ENCODE measurements around the gene TIA1. TPM values are rescaled to one million over a fixed set of nuclear protein-coding genes. Genes with fewer than 3 reads are reported as not detected.
"Not testable (repeated sequence)": the region's sequence is repeated elsewhere in the genome, so short reads cannot be mapped to it uniquely, and the experiment has no call there.

TIA1 gene, protein sequence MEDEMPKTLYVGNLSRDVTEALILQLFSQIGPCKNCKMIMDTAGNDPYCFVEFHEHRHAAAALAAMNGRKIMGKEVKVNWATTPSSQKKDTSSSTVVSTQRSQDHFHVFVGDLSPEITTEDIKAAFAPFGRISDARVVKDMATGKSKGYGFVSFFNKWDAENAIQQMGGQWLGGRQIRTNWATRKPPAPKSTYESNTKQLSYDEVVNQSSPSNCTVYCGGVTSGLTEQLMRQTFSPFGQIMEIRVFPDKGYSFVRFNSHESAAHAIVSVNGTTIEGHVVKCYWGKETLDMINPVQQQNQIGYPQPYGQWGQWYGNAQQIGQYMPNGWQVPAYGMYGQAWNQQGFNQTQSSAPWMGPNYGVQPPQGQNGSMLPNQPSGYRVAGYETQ
- total RNA-seq (2021; ENCODE audit: unreplicated experiment) (94.1 TPM), Bru-seq, nascent RNA (percentile 94 among the genes with signal in this experiment), BruChase-seq, experiment 1, labeled RNA remaining after a 6-hour chase (percentile 92 among the genes with signal in this experiment), BruChase-seq, experiment 2, labeled RNA remaining after a 2-hour chase (percentile 97 among the genes with signal in this experiment)
- 63.6 and 72.4 TPM in 2 replicates for polyA plus RNA-seq (2012)
- long read RNA-seq, full-length matches to known transcripts = 22 of 54 reads
- long read RNA-seq, partial matches to known transcripts = 3 of 54 reads
- long read RNA-seq, other reads (novel, unspliced or antisense) = 29 of 54 reads

DNA sequence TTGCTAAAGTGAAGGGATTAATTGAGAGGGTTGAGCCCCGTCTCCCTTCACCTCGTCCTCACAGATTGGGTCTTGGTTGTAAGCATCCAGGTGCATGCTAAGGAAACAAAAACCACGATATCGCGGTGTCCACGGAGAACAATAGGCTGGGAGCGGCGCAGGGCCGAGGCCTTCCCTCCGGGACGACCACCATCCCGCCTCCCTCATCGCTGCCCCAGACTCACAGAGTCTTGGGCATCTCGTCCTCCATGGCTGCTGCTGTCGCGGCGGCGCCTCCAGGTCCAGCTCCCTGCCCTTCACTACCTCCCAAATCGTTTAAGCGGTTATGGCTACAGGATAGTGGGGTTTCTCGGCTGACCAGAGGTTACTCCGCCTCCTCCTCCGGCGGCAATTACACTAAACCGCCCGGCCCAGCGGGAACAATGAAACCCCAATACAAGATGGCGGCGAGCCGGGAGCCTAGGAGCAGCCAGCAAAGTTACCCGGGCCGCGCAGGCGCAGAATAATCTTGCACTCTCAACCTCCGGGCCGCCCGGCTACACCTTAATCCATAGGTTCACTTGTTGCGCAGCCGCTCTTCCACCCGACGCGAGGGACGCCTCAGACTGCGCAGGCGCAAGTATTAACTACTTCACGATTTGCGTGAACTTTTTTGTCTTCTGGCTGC lies at the start of gene TIA1:
TSS of gene TIA1 (minus strand) at position 448 of the 667 bp plus-strand sequence. CDS start at position 250, 198 bp downstream.
- H3K9me3 ChIP-seq (ENCODE audit: control insufficient read depth in 1 of 2, insufficient read depth in 1 of 2, low read depth in 1 of 2, low read length in 2 of 2) = no peaks in the 10 kb centered on the region
- ATAC-seq (peak; percentile 94), DNase-seq (ENCODE audit: low read depth, low spot score) (peak; percentile 96)
- H3K27me3 ChIP-seq (ENCODE audit: insufficient read depth, low read length) = no peaks in the 10 kb centered on the region
- H3K27ac ChIP-seq (ENCODE audit: low read depth, low read length) = peak within 1 kb of the TSS; percentile 89
- H3K36me3 ChIP-seq (ENCODE audit: control insufficient read depth in 1 of 2, insufficient read depth in 2 of 2, low read length in 2 of 2) = no peaks in the 10 kb centered on the region
- H3K4me2 ChIP-seq (ENCODE audit: low read length) = peak within 1 kb of the TSS; percentile 78
- ChIA-PET RAD21 (ENCODE audit: low non-redundant PET in 1 of 2, low total read pairs in 2 of 2, uncharacterized antibody in 2 of 2, unreplicated experiment in 2 of 2) (no interaction called here), POLR2A (interaction anchor here (1.3 to 1.7 kb wide), 2 partner anchors 10 to 45 kb away, joined by 7 to 9 read pairs; partner anchors contain the start of genes PCYOX1 and SNRPG), CTCF (interaction anchor here (1.5 kb wide), 1 partner anchor 45 kb away, joined by 3 read pairs; the partner anchor contains the start of gene SNRPG)
- H3K9me2 ChIP-seq (ENCODE audit: insufficient read depth) = no peaks in the 10 kb centered on the region
- H3K79me2 ChIP-seq (ENCODE audit: insufficient read depth, low read length) = peaks cover 51% of the 10 kb centered on the region
- TF ChIP-seq SIN3A (IDR thresholded peaks at IDR 0.05; ENCODE audit: low read depth) (peak; percentile 55; the same call in 1 of the 2 replicates), POLR2A (IDR thresholded peaks at IDR 0.05; ENCODE audit: borderline replicate concordance, extremely low read depth, insufficient read depth, insufficient read length) (peak; percentile 48), YY1 (IDR thresholded peaks at IDR 0.05; ENCODE audit: extremely low read depth, insufficient replicate concordance, low read depth, low read length) (peak; percentile 94), ZFX (IDR thresholded peaks at IDR 0.05) (peak; percentile 70; the same call in 1 of the 2 replicates), ZNF274 (IDR thresholded peaks at IDR 0.05; ENCODE audit: low read depth, low read length) (no peak), POLR2AphosphoS5 (IDR thresholded peaks at IDR 0.05; ENCODE audit: low read depth, low read length) (peak; percentile 94)
- TF ChIP-seq, protein P1, sequence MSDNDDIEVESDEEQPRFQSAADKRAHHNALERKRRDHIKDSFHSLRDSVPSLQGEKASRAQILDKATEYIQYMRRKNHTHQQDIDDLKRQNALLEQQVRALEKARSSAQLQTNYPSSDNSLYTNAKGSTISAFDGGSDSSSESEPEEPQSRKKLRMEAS (IDR thresholded peaks at IDR 0.05) = no peak
- peak within 1 kb of the TSS; percentile 94 for H3K9ac ChIP-seq (ENCODE audit: low read length)
- H3K4me3 ChIP-seq (replicated peaks in 1 of 2; ENCODE audit: low read depth in 1 of 2, low read length in 2 of 2) = peak within 1 kb of the TSS; percentile 85 to 94
- no peaks in the 10 kb centered on the region for H4K20me1 ChIP-seq (ENCODE audit: insufficient read depth)
- TSS peak; percentile 75 for BruUV-seq (replicated peaks)
- peaks cover 10 to 18% of the 10 kb centered on the region in 2 experiments; a peak in 3 of 4 replicates for H3K4me1 ChIP-seq (ENCODE audit: control insufficient read depth in 1 of 2, insufficient read depth in 2 of 2, low read length in 2 of 2)
- peak within 1 kb of the TSS; percentile 91 for H2AFZ ChIP-seq (ENCODE audit: low read depth, low read length, poor library complexity, severe bottlenecking)
- intact Hi-C loops (cut with micrococcal nuclease) = loop anchor here (1.0 to 5.0 kb wide), 3 partner anchors 56 to 336 kb away; partner anchors contain the start of genes C2orf42 and PCBP1

DNA sequence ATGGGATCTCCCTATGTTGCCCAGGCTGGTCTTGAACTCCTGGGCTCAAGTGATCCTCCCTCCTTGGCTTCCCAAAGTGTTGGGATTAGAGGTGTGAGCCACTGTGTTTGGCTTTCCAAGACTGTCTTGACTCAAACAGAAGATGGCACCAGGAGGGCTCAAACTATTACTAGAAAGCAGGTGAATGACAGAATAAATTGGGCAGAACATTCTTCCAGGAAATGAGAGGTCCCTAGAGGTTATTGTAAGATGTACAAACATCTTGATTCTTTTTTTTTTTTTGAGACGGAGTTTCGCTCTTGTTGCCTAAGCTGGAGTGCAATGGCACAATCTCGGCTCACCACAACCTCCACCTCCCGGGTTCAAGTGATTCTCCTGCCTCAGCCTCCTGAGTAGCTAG lies 49.4 kb upstream of the TIA1 start:
- Histone ChIP-seq H3K79me2 (ENCODE audit: insufficient read depth, low read length) (peaks cover 34% of the 10 kb centered on the region), H3K4me1 (ENCODE audit: control insufficient read depth in 1 of 2, insufficient read depth in 2 of 2, low read length in 2 of 2) (peaks cover 8 to 16% of the 10 kb centered on the region in 2 experiments), H3K36me3 (ENCODE audit: control insufficient read depth in 1 of 2, insufficient read depth in 2 of 2, low read length in 2 of 2) (peaks cover 14 to 27% of the 10 kb centered on the region in 2 experiments)
- H3K4me3 ChIP-seq (replicated peaks in 1 of 2; ENCODE audit: low read depth in 1 of 2, low read length in 2 of 2); H3K4me2 ChIP-seq (ENCODE audit: low read length); H3K27me3 ChIP-seq (ENCODE audit: insufficient read depth, low read length); DNase-seq (ENCODE audit: low read depth, low spot score); H4K20me1 ChIP-seq (ENCODE audit: insufficient read depth); H3K27ac ChIP-seq (ENCODE audit: low read depth, low read length); RAD21 ChIA-PET (ENCODE audit: low non-redundant PET in 1 of 2, low total read pairs in 2 of 2, uncharacterized antibody in 2 of 2, unreplicated experiment in 2 of 2); H3K9me3 ChIP-seq (ENCODE audit: control insufficient read depth in 1 of 2, insufficient read depth in 1 of 2, low read depth in 1 of 2, low read length in 2 of 2); H3K9ac ChIP-seq (ENCODE audit: low read length); POLR2A ChIA-PET; H3K9me2 ChIP-seq (ENCODE audit: insufficient read depth); H2AFZ ChIP-seq (ENCODE audit: low read depth, low read length, poor library complexity, severe bottlenecking); BruUV-seq (replicated peaks); ATAC-seq; intact Hi-C loops (cut with micrococcal nuclease): not testable (repeated sequence)
- CTCF ChIA-PET = interaction anchor here (0.6 kb wide), 1 partner anchor 383 kb away, joined by 3 read pairs; the partner anchor contains the start of gene MXD1
